Middle frontal gyrus (tissue), 1 donor: Measurements from ENCODE around the gene CNGA2.

Source experiments
- DNase-seq: peaks from one replicate; pipeline ENCODE4 v3.0.0-alpha.2; 2015; ENCODE audit warnings: low spot score; ENCODE audit errors: extremely low spot score

Gene CNGA2

GRCh38 chrX:151750511-151750910 lies 16.0 kb downstream of the CNGA2 start:
- no peak for DNase-seq

- no peak for DNase-seq
Measured at GRCh38 chrX:151752847-151753246, 18.3 kb downstream of the CNGA2 start.

GRCh38 chrX:151753313-151754046 lies 18.9 kb downstream of the CNGA2 start:
- no peak for DNase-seq

GRCh38 chrX:151754047-151754429 lies 19.5 kb downstream of the CNGA2 start:
- no peak for DNase-seq

- DNase-seq = no peak
Measured at GRCh38 chrX:151754641-151755215, 20.2 kb downstream of the CNGA2 start.

GRCh38 chrX:151759041-151759708 lies 24.6 kb downstream of the CNGA2 start:
- no peak for DNase-seq

- no peak for DNase-seq
Measured at GRCh38 chrX:151762802-151763201, 28.3 kb downstream of the CNGA2 start.

GRCh38 chrX:151763711-151764110 lies 29.2 kb downstream of the CNGA2 start:
- DNase-seq = no peak

GRCh38 chrX:151765026-151765425 lies 30.5 kb downstream of the CNGA2 start:
- DNase-seq = no peak

GRCh38 chrX:151771726-151772125 lies 37.2 kb downstream of the CNGA2 start:
- no peak for DNase-seq

GRCh38 chrX:151773434-151773833 lies 38.9 kb downstream of the CNGA2 start:
- no peak for DNase-seq

- no peak for DNase-seq
Measured at GRCh38 chrX:151774421-151774820, 39.9 kb downstream of the CNGA2 start.

GRCh38 chrX:151776181-151776731 lies 41.7 kb downstream of the CNGA2 start:
- DNase-seq = no peak

GRCh38 chrX:151776936-151777335 lies 42.4 kb downstream of the CNGA2 start:
- no peak for DNase-seq

GRCh38 chrX:151779258-151779657 lies 44.7 kb downstream of the CNGA2 start:
- no peak for DNase-seq

- no peak for DNase-seq
Measured at GRCh38 chrX:151780621-151781020, 46.1 kb downstream of the CNGA2 start.

GRCh38 chrX:151789179-151789800 lies 54.7 kb downstream of the CNGA2 start:
- no peak for DNase-seq

GRCh38 chrX:151790481-151791160 lies 56.1 kb downstream of the CNGA2 start:
- DNase-seq = no peak

- no peak for DNase-seq
Measured at GRCh38 chrX:151791961-151792360, 57.4 kb downstream of the CNGA2 start.

- no peak for DNase-seq
Measured at GRCh38 chrX:151792505-151792904, 58.0 kb downstream of the CNGA2 start.

- DNase-seq = no peak
Measured at GRCh38 chrX:151793886-151794285, 59.3 kb downstream of the CNGA2 start.
